GM13976 (cell line): ENCODE results near the gene SMC4.

ENCODE experiments used
- DNase-seq: peaks from one replicate; pipeline ENCODE4 v3.0.0; 2012; ENCODE audit warnings: low spot score
- CTCF ChIP-seq: IDR thresholded peaks from 2 replicates; pipeline ENCODE4 v1.5.1; 2012; ENCODE audit warnings: borderline replicate concordance, mild to moderate bottlenecking; ENCODE audit not compliant: insufficient read depth; ENCODE audit errors: extremely low read depth, missing control alignments, control extremely low read depth
- in situ Hi-C: fragments of 300-500 bp; cut with MboI; formaldehyde crosslinking; loops from one replicate; pipeline ENCODE4 v1.12.0; 2022; ENCODE audit warnings: low sequenced_read_pairs, mixed read lengths, inconsistent platforms; ENCODE audit not compliant: unreplicated experiment

SMC4 gene

GRCh38 chr3:160455846-160456245 is 56.4 kb downstream of the SMC4 start:
- in situ Hi-C loops: no loop called here

GRCh38 chr3:160458151-160458550 is 58.7 kb downstream of the SMC4 start:
- DNase-seq: no peak
- in situ Hi-C loops: no loop called here
- TF ChIP-seq CTCF: no peak

More at GRCh38 chr3:160455846-160456245, 56.4 kb downstream of the SMC4 start:
- no peak for DNase-seq
- no peak for TF ChIP-seq CTCF

GRCh38 chr3:160459450-160459970 is 60.1 kb downstream of the SMC4 start:
- TF ChIP-seq CTCF: no peak
- DNase-seq: no peak
- in situ Hi-C loops: no loop called here

- in situ Hi-C loops: no loop called here
- TF ChIP-seq CTCF: no peak
- DNase-seq: no peak
Measured at GRCh38 chr3:160460033-160460432, 60.6 kb downstream of the SMC4 start.

- no peak for TF ChIP-seq CTCF
- DNase-seq: no peak
- in situ Hi-C loops: no loop called here
Measured at GRCh38 chr3:160464321-160464720, 64.9 kb downstream of the SMC4 start.

GRCh38 chr3:160464971-160465370 is 65.5 kb downstream of the SMC4 start:
- no peak for TF ChIP-seq CTCF
- in situ Hi-C loops: no loop called here
- no peak for DNase-seq

- no peak for TF ChIP-seq CTCF
- DNase-seq: no peak
- in situ Hi-C loops: no loop called here
Measured at GRCh38 chr3:160470181-160470580, 70.7 kb downstream of the SMC4 start.
